GM12875 (cell line): ENCODE results near the gene GMFB.

ENCODE experiments used
- H3K4me3 ChIP-seq: one replicate; pipeline ENCODE4 v1.5.1; 2011; ENCODE audit warnings: low read depth, low read length, control low read depth
- TF ChIP-seq, protein P1 (sequence below): IDR thresholded peaks from 2 replicates; pipeline ENCODE4 v1.5.1; 2011; ENCODE audit warnings: low read depth, mild to moderate bottlenecking, control low read depth, inconsistent platforms, low read length, moderate library complexity, borderline replicate concordance; ENCODE audit not compliant: insufficient read depth

GMFB gene

DNA sequence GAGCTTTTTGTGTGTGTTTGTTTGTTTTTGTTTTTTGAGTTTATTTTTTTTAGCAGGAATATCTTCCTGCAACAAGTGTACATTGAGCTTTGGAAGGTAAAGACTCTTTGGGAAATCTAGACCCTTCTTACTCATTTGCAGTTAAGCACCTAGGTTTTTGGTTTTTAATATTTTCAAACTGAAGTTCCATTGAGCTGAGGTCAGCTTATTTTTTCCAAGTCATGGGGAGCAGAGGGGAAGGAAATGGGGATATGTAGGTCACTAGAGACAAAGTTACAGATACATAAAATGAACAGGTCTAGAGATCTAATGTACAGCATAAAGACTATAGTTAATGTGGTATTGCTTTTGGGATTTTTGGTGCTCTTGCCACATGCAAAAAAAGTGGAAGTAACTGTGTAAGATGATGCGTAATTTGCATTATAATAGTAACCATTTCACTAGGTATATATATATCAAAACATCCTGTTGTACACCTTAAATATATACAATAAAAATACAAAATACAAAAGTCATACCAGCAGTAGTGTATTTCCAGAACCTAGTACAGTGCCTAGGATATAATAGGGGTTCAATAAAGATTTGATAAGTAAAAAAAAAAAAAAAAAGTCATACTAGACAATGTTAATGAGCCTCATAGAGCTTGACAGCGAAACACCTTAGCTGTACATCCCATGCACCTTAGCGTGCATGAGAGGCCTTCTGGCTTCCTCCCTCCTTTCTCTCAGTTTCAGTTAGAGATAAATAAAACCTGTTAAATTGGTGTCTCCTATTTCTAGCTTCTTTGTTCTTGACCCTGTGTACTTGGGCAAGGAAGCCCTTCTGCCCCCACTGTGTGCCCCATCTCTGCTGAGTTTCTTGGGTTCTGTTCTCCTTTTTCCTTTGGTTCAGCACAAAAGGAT is 43.6 kb upstream of the GMFB start:
- TF ChIP-seq, protein P1, sequence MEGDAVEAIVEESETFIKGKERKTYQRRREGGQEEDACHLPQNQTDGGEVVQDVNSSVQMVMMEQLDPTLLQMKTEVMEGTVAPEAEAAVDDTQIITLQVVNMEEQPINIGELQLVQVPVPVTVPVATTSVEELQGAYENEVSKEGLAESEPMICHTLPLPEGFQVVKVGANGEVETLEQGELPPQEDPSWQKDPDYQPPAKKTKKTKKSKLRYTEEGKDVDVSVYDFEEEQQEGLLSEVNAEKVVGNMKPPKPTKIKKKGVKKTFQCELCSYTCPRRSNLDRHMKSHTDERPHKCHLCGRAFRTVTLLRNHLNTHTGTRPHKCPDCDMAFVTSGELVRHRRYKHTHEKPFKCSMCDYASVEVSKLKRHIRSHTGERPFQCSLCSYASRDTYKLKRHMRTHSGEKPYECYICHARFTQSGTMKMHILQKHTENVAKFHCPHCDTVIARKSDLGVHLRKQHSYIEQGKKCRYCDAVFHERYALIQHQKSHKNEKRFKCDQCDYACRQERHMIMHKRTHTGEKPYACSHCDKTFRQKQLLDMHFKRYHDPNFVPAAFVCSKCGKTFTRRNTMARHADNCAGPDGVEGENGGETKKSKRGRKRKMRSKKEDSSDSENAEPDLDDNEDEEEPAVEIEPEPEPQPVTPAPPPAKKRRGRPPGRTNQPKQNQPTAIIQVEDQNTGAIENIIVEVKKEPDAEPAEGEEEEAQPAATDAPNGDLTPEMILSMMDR = no peak
- no peak overlapping the region for H3K4me3 ChIP-seq

DNA sequence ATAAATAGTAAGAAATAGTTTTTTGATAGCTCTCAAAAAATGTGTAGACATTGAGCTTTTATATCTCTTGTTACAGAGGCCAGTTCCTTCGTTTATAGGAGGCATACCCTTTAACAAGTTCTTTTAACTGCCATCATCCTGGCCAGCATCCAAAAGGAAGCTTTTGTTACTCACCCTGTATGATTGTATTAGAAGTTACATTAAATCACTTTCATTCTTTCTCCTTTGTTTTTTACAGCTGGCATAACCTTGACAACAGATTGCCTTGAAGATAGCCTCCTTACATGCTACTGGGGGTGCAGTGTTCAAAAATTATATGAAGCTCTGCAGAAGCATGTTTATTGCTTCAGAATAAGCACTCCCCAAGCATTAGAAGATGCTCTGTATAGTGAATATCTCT is 41.0 kb upstream of the GMFB start:
- H3K4me3 ChIP-seq = no peak overlapping the region
- TF ChIP-seq, protein P1 = no peak

DNA sequence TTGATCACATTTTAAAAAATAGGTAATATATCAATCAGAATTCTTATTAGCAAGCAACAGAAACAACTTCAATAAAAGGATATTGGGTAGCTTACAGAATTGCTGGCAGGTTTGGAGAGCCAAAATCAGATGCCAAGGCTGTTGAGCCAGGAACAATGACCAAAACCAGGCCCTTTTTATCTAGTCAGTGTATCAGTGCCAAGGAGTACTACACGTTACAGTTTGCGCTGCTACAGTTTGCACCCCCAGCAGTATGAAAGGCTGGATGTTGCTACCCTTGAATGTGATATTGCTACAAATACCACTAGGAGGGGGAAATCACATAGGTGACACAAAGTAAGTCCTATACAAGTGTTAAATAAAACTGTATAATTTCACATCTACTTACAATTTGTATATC is 40.2 kb upstream of the GMFB start:
- H3K4me3 ChIP-seq = no peak overlapping the region
- TF ChIP-seq, protein P1 = no peak

DNA sequence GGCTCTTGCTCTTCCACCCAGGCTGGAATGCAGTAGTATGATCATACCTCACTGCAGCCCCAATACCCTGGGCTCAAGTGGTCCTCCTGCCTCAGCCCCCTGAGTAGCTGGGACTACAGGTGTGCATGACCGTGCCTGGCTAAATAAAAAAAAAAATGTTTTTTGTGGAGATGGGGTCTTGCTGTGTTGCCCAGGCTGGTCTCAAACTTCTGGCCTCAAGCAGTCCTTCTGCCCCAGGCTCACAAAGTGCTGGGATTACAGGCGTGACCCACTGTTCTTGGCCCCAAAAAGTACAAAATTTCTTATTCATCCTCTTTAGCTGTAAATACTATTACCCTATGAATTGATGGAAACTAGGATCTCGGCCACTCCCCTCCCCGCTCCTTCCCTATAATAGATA is 35.6 kb upstream of the GMFB start:
- TF ChIP-seq, protein P1 = no peak
- no peak overlapping the region for H3K4me3 ChIP-seq

DNA sequence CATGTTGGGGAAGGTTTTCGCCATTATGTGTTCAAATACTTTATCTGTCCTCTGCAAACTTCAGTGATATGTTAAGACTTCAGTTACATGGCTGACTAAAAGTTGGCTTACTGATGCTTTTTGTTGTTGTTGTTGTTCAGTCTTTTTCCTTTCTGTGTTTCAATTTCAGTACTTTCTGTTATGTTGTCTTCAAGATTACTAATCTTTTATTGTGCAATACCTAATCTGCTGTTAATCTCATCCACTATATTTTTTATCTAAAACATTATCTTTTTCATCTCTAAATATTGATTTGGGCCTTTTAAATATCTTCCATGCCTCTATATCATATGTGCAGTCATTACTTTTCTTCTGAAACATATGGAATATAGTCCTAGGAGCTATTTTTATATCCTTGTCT is 27.9 kb upstream of the GMFB start:
- TF ChIP-seq, protein P1 = no peak
- H3K4me3 ChIP-seq = no peak overlapping the region

DNA sequence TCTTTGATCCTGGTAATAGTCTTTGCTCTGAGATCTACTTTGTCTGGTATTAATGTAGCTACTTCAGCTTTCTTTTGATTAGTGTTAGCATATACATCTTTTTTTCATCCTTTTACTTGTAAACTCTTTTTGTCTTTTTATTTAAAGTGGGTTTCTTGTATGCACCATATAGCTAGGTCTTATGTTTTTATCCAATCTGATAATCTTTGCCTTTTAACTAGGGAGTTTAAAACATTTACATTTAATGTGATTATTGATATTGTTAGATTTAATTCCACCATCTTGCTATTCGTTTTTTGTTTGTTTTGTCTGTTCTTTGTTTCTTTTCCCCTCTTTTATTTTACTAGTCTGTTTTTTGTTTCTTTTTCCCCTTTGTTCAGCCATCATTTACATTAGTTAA is 26.9 kb upstream of the GMFB start:
- TF ChIP-seq, protein P1 = no peak
- no peak overlapping the region for H3K4me3 ChIP-seq

DNA sequence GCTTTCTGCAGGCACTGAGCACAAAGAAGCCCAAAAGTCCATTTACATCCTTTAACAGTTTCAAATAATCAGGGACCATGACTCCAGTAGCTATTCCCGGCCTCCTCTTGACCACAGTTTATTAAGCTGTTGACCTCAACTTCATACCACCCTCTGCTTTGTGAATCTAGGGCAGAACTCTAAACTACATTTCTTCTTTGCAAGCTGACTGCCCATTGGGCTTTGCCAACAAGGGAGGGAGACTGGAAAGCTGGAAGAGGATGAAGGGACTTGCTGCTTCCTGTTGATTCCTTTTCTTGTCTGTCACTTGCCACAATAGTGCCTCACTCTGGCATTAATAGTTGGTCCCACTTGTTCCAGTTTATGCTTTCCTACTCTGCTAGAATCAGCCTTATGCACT is 23.6 kb upstream of the GMFB start:
- H3K4me3 ChIP-seq = no peak overlapping the region
- TF ChIP-seq, protein P1 = no peak
